HG03342 (cell line): ENCODE measurements around the gene SLC43A1.

Experiments used
- ATAC-seq: cut with Tn5 transposase; IDR thresholded peaks from one replicate; pipeline ENCODE4 v1.9.1; 2021; ENCODE audit warnings: mild to moderate bottlenecking, moderate library complexity; ENCODE audit not compliant: unreplicated experiment

The SLC43A1 gene

GRCh38 chr11:57434640-57435546 is 80.6 kb downstream of the SLC43A1 start:
- no peak for ATAC-seq
